ENCODE measurements around the gene PRR36.

GRCh38 chr19:7915250-7916102 is 41.3 kb upstream of the PRR36 start:
- TF ChIP-seq CTCF (IDR thresholded peaks at IDR 0.05) (no peak), POLR2A (IDR thresholded peaks at IDR 0.05) (no peak)

Data from Peyer's patch (tissue), 4 donors.